G401 (cell line): ENCODE measurements around the gene ACHE. TPM values are rescaled to one million over a fixed set of nuclear protein-coding genes. Genes with fewer than 3 reads are reported as not detected.

Experiments used
- DNase-seq: peaks from one replicate; pipeline ENCODE4 v3.0.0-alpha.2; 2015; ENCODE audit warnings: low spot score
- in situ Hi-C: cut with HindIII; loops from 2 replicates; pipeline ENCODE4 v1.10.0; 2016; ENCODE audit warnings: low sequenced_read_pairs, mixed read lengths
- total RNA-seq: library from RNA; depleted of rRNA; stranded (reverse); fragments of >200 nt; shearing (Covaris generic); gene quantifications from 2 replicates; pipeline ENCODE4 v1.2.3, GENCODE V29; 2014

Gene ACHE
- total RNA-seq, 1 experiment from 2014 or later: 3.6 TPM

DNA sequence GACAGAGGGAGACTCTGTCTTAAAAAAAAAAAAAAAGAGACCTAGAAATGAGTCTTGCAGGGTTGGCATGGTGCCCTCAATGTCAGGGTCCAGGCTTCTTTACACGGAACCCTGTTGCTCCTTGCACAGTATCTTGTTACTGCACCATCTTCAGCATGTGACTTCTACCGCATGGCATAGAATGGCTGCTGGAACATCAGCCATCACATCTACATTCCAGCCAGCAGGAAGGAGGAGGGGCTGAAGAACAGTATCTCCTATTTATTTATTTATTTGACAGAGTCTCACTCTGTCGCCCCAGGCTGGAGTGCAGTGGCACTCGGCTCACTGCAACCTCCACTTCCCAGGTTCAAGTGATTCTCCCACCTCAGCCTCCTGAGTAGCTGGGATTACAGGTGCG lies 3.7 kb upstream of the ACHE start:
- in situ Hi-C loops: no loop called here

DNA sequence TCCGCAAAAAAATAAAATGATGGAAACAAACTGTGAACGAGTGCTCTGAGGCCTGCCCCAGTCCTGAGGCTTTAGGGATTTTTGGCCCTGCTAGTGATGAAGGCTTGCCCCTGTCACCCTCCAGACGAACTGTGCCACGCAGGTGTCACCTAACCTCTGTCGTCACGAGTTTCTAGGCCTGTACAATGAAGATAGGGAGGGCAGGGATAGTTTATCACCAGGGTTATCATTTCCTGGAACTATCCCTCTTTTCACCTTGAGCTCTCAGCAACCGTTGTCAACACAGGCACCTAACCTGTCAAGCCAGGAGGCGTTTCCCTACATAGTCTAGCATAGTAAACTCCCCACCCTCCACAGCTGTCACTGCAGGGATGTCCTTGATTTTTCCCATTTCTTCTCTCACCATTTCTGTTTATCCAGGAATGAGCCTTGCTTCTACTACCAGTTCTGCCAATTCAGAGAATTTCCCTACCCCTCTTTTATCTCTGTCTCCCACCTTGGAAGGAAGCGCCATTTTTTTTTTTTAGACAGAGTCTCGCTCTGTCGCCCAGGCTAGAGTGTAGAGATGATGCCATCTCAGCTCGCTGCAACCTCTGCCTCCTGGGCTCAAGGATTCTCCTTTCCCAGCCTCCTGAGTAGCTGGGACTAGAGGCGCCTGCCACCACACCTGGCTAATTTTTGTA lies 2.2 kb upstream of the ACHE start:
- in situ Hi-C loops: no loop called here

More for the DNA sequence above, 3.7 kb upstream of the ACHE start:
- no peak for DNase-seq

DNA sequence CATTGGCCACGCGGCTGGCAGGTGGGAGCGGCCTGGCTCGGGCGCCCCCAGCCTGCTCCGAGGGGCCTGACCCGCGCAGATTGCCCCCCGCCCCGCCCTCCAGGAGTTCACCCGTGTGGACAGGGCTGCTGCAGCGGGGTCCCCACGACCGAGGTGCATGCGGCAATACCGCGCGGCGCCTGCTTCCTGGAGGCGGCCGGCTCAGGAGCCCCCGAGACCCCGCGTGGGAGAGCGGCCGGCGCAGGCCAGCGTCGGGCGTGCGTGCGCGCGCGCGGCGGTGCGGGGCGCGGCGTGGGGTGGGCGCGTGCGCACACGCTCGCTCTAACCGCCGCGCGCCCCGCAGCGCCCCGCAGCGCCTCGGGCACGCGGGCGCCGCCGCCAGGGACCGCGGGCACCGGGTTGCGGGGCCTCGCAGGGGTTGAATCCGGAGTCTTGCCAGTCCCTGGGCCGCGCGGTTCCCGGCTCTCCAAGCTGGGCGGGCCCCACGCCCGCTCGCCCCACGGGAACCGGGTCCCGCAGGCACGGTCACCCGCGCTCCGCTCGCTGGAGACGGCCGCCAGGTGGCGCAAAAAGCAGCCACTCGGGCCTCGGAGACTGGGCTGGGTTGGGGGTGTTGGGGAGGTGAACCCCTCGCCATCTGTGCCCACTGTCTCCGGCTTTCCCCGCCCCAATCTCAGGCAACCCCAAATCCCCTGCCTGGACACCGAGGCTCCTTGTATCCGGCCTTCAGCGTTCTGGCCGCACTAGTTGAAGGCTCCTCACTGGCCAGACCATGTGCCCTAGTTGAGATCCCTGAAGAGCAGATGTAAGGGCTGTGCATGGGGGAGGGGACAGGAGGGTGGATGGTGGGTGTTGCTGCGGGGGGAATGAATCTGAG lies 1.3 kb upstream of the ACHE start:
- peak; percentile 59 for DNase-seq
- in situ Hi-C loops: no loop called here

More for the DNA sequence above, 2.2 kb upstream of the ACHE start:
- DNase-seq: no peak

DNA sequence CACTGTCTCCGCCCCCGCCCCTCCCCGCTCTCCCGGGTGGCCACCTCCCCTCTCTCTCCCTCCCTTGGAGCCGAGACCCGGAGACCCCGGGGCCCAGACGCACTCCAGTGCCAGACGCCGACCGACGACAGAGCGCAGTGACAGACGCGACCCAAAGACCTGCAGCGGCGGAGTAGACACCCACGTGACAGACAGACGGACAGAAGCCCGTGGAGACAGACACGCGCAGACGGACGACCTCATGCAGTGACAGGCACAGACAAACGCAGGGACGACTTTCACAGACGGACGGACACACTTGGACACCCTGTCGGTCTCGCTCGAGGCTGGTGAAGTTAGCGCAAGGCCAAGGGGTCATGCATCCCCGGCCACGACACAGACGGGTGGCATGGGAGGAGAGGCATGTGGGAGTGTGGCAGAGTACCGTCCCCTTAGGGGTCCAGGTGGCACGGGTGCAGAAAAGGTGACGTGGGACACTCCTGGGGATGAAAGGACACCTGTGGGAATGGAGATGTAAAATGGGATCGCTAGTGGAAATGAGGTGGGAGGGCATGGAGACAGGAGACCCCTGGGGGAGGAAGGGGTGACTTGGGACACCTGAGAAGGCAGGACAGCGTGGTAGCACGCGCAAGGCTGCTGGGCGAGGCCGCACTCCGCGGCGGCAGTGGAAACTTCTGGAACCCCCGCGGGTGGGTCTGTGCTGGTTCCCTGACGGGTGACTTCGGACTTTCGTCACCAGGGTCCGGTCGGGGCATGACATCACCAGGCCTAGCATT lies 456 bp upstream of the ACHE start:
- in situ Hi-C loops: no loop called here
- peak; percentile 83 for DNase-seq

DNA sequence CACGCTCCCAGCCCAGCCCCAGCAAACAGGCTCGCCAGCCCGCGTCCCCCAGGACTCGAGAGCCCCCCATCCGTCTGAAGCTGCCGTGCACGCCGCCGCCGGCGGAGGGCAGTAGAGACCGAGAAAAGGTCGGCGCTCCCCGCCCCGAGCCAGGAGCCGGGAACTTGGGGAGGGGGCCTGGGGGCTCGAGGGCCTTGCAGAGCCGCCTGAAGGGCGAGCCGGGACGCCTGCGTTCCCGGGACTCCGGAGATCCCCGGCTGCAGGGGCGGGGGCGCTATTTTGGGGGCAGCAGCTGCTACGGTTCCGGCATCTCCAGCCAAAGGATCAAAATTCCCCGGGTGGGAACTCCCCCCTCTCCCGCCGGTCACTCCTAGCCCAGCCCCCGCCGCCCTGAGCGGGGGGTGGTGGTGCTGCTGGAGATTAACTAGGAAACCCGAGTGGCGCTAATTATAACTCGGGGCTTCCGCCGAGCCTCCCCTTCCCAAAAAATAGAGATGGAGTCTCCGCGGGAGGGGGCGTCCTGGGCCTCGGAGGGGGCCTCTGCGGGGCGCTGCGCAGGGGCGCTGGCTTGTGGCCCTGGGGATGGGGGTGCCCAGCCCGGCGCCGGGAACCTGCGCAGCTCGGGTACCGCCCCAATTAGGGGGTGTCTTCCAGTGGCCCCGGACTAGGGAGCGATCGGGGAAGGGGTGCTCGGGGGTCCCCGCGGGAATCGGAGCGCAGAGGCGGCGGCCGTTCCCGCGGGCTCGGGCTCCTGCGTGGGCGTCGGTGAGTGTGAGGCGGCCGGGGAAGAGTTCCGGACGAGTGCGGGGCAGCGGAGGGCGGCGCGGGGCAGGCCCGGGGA lies 608 bp downstream of the ACHE start:
- in situ Hi-C loops: no loop called here

DNA sequence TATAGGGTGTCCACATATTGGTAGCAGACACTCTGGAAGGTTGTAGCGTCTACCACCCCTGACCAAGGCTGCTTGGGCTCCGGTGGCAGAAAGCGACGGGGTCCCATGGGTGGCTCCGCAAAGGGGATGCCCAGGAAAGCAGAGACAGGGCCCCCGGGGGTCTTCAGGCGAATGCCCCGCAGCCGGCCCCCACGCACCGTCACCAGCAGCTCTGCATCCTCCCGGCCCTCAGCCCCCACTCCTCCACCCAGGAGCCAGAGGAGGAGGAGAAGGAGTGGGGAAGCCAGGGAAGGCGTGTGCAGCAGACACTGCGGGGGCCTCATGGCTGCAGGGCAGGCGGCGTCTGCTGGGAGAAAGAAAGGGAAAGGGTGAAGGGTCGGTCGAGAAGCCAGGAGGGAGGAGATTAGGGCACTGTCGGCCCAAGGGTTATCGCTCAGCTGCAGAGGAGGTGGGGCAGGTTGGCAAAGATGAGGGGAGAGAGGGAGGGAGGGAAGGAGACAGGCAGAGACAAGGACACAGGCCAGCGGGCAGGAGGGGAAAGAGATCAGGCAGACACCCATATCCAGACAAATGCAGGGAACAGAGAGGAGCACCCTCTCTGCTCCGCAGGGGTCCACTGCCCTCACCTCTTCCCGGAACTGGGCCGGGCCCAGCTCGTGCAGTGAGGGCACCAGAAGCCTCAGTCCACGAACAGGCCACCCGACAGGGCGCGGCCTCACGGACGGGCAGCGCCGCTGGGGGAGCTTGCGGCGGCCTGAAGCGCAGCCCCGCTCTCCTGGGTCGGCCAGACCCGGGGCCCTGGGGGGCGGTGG lies 1.6 kb downstream of the ACHE start:
- peak; percentile 47 for DNase-seq
- in situ Hi-C loops: no loop called here

More for the DNA sequence above, 608 bp downstream of the ACHE start:
- DNase-seq: peak; percentile 59

DNA sequence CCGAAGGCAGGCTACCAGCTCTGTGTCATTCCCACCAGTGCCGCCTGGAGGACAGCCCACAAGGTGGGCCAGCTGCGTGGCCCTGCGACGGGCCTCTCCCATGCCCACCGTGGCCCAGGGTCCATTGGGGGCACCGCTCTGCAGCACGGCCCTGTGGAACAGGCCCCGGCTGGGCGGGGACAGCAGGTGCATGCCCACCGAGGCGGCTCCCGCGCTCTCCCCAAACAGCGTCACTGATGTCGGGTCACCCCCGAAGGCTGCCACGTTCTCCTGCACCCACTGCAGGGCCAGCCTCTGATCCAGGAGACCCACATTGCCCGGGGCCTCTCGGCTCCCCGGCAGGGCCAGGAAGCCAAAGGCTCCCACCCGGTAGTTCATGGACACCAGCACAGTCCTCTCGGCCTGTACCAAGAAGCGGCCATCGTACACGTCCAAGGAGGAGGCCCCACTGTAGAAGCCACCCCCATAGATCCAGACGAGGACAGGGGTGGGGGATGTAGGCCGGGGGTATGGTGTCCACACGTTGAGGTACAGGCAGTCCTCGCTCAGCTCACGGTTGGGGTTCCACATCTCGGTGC lies 2.3 kb downstream of the ACHE start:
- in situ Hi-C loops: no loop called here
- no peak for DNase-seq

DNA sequence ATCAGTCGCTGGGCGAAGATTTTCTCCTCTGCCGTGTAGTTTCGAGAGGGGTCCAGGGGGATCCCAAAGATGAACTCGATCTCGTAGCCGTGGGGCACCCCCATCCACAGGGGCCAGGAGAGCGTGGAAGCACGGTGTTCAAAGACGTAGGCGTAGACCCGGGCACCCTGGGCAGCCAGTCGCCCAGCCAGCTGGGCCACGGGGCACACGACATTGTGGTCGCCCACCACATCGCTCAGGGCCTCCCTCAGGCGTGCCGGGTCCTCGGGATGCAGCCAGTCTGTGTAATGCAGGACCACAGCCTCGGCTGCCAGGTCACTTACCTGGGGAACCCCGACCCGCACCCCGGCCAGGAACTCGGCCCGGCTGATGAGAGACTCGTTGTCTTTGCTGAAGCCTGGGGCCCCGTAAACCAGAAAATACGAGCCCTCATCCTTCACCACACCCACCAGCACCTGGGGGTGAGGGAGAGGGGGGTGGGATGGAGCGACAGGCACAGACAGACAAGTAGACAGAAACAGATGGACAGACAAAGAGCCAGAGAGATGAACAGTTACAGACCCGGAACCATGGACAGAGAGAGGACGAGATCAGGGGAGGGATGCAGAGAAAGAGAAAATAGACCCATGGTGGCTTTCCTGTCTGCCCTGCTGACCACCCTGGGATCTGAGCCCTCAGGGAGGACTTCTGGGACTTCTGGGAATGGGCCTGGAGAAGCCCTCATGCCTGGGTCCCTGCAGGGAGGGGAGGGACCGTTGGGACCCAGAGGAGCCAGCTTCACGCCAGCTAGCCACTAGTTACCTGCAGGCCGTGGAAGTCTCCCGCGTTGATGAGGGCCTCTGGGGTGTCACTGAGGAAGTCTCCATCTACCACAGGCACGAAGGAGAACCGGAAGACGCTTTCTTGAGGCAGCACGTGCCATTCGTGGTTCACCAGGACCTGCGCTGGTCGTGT lies 3.0 kb downstream of the ACHE start:
- in situ Hi-C loops: no loop called here

DNA sequence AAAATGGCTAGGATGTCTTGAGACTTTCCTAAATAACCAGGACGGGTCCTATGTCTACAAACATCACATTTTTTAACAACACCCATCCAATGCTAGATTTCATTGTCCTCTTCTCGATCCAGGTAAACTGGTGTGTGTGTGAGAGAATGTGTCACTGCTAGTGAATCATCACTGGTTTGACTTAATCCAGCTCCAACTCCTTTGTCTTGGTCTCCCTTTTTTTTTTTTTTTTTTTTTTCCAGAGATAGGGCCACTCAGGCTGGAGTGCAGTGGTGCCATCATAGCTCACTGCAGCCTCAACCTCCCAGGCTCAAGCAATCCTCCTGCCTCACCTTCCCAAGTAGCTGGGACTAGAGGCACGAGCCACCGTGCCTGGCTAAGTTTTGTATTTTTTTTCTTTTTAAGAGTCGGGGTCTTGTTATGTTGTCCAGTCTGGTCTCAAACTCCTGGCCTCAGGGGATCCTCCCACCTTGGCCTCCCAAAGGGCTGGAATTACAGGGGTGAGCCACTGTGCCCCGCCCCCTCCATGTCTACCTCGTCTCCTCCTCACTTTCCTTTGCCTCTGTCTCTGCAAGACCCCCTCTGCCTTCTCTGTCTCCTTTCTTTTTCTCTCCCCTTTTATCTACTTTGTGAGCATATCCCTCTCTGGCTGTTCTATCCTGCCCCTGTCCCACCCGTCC lies 4.0 kb downstream of the ACHE start:
- DNase-seq: no peak
- in situ Hi-C loops: no loop called here

More for the DNA sequence above, 3.0 kb downstream of the ACHE start:
- DNase-seq: no peak

DNA sequence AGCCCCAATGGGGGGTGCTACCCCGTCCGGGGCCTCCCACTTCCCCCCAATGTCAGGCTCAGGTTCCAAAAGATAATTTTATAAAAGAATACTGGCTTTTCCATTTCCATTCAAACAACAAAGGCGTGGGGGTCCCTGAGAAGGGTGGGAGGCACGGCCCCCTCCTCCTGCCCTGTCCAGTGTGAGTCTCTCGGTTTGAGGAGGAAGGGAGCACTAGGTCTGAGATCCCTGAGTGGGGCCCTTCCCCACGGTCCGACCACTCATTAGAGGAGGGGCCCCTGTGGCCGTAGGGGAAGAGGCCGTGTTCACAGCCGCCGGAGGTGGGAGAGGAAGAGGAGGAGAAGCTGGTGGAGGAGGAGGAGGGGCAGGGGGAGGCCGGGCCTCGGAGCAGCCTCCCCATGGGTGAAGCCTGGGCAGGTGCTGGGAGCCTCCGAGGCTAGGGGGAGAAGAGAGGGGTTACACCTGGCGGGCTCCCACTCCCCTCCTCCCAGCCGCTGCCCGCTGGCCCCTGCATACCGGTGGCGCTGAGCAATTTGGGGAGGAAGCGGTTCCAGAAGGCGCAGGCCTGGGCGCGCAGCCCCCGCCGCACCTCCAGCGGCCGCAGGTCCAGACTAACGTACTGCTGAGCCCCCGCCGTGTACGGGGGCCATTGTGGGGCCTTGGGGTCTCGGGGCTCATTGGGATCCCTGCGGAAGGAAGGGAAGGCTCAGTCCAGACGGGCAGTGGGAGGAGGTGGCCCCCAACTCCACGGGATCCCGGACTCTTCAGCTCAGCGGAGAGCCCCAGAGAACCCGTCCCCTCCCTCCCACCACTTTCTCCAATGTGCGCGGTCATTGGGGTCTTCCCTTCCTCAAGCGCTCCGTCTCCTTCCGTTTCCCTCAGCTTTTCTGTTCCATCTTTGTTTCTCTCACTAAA lies 4.8 kb downstream of the ACHE start:
- no peak for DNase-seq
- in situ Hi-C loops: no loop called here

DNA sequence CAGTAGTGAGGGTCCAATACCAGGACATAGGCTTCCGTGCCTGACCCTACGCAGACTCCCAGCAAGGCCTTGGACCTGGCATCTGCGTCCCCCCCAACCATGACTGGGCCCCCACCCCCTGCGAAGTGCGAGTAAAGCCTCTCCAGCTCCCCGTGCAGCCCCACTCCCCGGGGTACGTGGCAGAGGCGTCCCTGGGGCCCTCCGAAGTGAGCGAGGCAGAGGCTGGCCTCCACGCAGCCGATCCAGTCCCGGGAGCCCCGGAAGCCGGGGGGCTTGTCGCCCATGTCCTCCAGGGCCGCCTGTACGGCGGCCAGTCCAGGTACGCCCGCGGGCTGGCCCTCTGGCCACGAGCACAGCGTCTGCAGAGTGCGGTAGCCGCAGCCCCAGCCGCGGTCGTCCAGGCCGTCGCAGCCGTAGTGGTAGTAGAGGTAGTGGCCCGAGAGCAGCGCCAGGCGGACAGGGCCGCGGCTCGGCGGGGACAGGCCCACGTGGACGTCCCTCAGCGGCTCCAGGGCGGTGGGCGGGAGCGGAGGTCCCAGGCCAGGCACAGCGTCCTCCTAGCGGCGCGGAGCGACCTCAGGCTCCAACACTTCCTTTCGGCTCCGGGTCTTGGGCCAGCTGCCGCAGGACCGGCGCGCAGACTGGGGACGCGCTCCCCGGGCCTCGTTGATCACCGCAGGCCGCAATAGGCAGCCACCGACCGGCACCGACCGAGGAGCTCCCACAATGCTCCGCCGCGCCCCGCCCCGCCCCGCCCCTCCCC lies 6.5 kb downstream of the ACHE start, which contains the start of gene UFSP1:
TSS of gene UFSP1 (minus strand) at position 728 of the 763 bp plus-strand sequence. CDS start at position 284, 444 bp downstream.
- in situ Hi-C loops: loop anchor here (10.0 kb wide), 1 partner anchor 166 kb away; no protein-coding TSS in a partner anchor
- DNase-seq: no peak

DNA sequence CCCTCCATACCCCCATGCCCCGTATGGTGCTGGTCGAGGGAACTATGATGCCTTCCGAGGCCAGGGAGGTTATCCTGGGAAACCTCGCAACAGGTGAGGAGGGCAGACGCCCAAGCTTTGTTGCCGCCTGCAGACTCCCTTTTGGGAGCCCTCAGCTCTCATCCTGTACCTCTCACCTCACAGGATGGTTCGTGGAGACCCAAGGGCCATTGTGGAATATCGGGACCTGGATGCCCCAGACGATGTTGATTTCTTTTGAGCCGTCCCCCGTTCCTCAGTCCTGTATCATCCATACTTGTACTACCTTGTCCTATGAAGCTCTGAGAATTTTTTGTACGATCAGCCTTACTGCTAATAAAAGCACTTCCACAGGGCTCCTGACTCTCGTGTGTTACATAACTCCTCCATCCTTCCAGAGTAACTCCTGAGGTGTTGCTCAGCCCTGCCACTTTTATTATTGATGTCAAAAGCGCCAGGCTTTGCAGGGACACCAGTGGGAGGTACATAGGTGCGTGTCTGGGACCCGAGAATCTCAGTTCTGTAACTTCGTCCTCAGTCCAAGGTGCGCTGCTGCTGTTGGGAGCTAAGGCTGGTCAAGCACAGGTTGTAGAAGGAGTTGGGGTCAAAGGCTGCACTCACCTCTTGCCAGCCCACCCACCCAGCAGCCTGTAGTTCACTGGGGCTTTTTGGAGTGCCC lies 7.2 kb downstream of the ACHE start:
- in situ Hi-C loops: loop anchor here (10.0 kb wide), 1 partner anchor 166 kb away; no protein-coding TSS in a partner anchor
- DNase-seq: no peak

DNA sequence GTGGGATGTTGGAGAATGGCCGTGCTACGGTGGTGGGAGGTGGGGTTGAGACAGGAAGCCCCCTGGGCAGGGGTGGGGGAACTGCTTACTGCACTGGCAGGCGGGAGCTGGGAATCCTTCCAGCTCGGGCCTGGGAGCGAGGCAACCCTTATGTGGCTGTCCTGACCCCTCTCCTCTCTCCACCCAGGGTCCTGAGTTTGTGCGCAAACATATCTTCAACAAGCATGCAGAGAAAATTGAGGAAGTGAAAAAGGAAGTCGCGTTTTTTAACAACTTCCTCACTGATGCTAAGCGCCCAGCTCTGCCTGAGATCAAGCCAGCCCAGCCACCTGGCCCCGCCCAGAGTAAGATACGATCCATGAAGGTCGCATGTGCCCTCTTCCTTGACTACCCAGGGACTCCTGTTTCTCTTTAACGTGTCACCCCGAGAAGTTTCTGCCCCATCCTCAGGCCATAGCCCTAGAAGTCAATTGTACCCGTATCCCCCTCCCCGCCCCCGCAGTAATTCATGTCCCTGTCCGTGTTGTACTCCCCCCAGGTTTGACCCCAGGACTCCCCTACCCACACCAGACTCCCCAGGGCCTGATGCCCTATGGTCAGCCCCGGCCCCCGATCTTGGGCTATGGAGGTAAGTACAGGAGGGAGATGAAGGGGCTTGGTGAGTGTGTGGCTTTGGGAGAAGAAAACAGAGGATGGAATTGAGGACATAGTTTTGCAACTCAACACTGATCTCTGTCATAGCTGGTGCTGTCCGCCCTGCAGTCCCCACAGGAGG lies 8.0 kb downstream of the ACHE start:
- DNase-seq: no peak
- in situ Hi-C loops: loop anchor here (10.0 kb wide), 1 partner anchor 167 kb away; no protein-coding TSS in a partner anchor
